Measurements from ENCODE around the gene CYP21A2. TPM values are rescaled to one million over a fixed set of nuclear protein-coding genes. Genes with fewer than 3 reads are reported as not detected.
"Not testable (repeated sequence)": the region's sequence is repeated elsewhere in the genome, so short reads cannot be mapped to it uniquely, and the experiment has no call there.

Gene CYP21A2
- total and polyA plus RNA-seq, 2 of the 8 experiments (the other 6 are each of a cell fraction or from before 2014, with no cell fraction given), result 0.22 to 0.23 TPM

GRCh38 chr6:32055756-32056155, 17.5 kb downstream of the CYP21A2 start:
- H3K36me3 ChIP-seq (ENCODE audit: control insufficient read depth in 2 of 4, insufficient read depth in 4 of 4, low read length in 3 of 4); H2BK12ac ChIP-seq (ENCODE audit: low read depth, low read length); H3K4ac ChIP-seq (replicated peaks; ENCODE audit: insufficient read length, low read depth, low read length); H3K4me3 ChIP-seq (ENCODE audit: extremely low read depth in 1 of 4, insufficient read depth in 2 of 4, low read depth in 3 of 4, low read length in 4 of 4); H3K56ac ChIP-seq (replicated peaks; ENCODE audit: insufficient read length, low read depth, low read length); H2AK5ac ChIP-seq (ENCODE audit: low read depth, low read length); H4K5ac ChIP-seq (ENCODE audit: insufficient read length, low read depth, low read length); H3K23me2 ChIP-seq (ENCODE audit: low read depth, low read length); H4K91ac ChIP-seq (replicated peaks; ENCODE audit: insufficient read length, low read length); H3K27me3 ChIP-seq (replicated peaks in 1 of 4; ENCODE audit: control insufficient read depth in 3 of 4, extremely low read depth in 1 of 4, insufficient read depth in 3 of 4, low read length in 3 of 4); H2AFZ ChIP-seq (ENCODE audit: low read length); H3K4me2 ChIP-seq (ENCODE audit: insufficient read depth in 1 of 2, low read depth in 2 of 2, low read length in 2 of 2); H2BK5ac ChIP-seq (ENCODE audit: low read depth, low read length); H2BK120ac ChIP-seq (replicated peaks; ENCODE audit: low read depth, low read length); H3K23ac ChIP-seq (ENCODE audit: insufficient read length); H2BK15ac ChIP-seq (ENCODE audit: low read length); H2BK20ac ChIP-seq (ENCODE audit: low read length); H3K18ac ChIP-seq (ENCODE audit: extremely low read depth, low read length); POLR2A ChIA-PET (ENCODE audit: partially characterized antibody); H3K4me1 ChIP-seq (replicated peaks in 1 of 4; ENCODE audit: control insufficient read depth in 3 of 4, insufficient read depth in 4 of 4, low read length in 3 of 4); DNase-seq (ENCODE audit: low read depth in 1 of 2, low spot score in 2 of 2); H4K8ac ChIP-seq (ENCODE audit: extremely low read depth, insufficient read depth, low read length); H3K79me1 ChIP-seq (ENCODE audit: low read depth, low read length); H3K14ac ChIP-seq (ENCODE audit: insufficient read length); H3K9me3 ChIP-seq (ENCODE audit: insufficient read depth in 2 of 2, low read depth in 1 of 2, low read length in 1 of 2); H4K20me1 ChIP-seq (replicated peaks in 1 of 2; ENCODE audit: control insufficient read depth in 1 of 2, insufficient read depth in 2 of 2, low read length in 2 of 2); H3K9ac ChIP-seq (replicated peaks in 1 of 4; ENCODE audit: extremely low read depth in 1 of 4, low read depth in 3 of 4, low read length in 3 of 4); H3K27ac ChIP-seq (ENCODE audit: low read depth, low read length); H3K79me2 ChIP-seq (ENCODE audit: control insufficient read depth in 1 of 2, insufficient read depth in 2 of 2, low read length in 2 of 2); CTCF ChIA-PET (ENCODE audit: partially characterized antibody); FAIRE-seq: not testable (repeated sequence)
- WGBS, 2 experiments (ENCODE audit: extremely low coverage in 1 of 2, insufficient coverage in 1 of 2, insufficient read length in 1 of 2, insufficient replicate concordance in 2 of 2, low coverage in 1 of 2, low lambda C conversion rate in 2 of 2, missing lambda C conversion rate in 1 of 2), result 94% methylated on average over 16 of the region's 21 CpGs; no CpG with 5 or more reads in 1 of the 2 experiments
